ENCODE measurements around the gene PON1.

GRCh38 chr7:95322854-95323253, 1.5 kb downstream of the PON1 start:
- TF ChIP-seq, protein P1, sequence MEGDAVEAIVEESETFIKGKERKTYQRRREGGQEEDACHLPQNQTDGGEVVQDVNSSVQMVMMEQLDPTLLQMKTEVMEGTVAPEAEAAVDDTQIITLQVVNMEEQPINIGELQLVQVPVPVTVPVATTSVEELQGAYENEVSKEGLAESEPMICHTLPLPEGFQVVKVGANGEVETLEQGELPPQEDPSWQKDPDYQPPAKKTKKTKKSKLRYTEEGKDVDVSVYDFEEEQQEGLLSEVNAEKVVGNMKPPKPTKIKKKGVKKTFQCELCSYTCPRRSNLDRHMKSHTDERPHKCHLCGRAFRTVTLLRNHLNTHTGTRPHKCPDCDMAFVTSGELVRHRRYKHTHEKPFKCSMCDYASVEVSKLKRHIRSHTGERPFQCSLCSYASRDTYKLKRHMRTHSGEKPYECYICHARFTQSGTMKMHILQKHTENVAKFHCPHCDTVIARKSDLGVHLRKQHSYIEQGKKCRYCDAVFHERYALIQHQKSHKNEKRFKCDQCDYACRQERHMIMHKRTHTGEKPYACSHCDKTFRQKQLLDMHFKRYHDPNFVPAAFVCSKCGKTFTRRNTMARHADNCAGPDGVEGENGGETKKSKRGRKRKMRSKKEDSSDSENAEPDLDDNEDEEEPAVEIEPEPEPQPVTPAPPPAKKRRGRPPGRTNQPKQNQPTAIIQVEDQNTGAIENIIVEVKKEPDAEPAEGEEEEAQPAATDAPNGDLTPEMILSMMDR (IDR thresholded peaks at IDR 0.05): no peak
- TF ChIP-seq EZH2 (IDR thresholded peaks at IDR 0.05; ENCODE audit: borderline replicate concordance, insufficient read depth, low read depth, low read length, poor library complexity, severe bottlenecking): no peak
